Measurements from ENCODE around the gene TTN.
A peak's percentile ranks its signal among the peaks of the same experiment; 100 is the strongest.

TTN gene

DNA sequence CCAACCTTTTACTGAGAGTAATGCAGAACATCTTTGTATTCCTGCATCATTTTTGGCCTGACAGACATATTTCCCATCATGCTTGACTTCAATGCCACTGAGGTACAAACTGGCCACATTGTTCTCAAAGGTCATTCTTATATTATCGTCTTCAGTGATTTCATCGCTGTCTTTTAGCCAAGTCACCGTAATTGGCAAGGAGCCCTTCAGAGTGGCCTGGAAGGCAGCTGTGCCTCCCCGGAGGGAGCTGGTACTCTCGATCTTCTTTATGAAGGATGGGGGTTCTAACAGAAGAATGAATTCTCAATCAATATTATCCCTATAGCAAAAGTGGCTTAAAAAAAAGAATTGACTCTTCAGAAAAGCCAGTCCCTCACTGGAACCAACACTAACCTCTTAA, 75.9 kb downstream of the TTN start:
- TF ChIP-seq, protein P1, sequence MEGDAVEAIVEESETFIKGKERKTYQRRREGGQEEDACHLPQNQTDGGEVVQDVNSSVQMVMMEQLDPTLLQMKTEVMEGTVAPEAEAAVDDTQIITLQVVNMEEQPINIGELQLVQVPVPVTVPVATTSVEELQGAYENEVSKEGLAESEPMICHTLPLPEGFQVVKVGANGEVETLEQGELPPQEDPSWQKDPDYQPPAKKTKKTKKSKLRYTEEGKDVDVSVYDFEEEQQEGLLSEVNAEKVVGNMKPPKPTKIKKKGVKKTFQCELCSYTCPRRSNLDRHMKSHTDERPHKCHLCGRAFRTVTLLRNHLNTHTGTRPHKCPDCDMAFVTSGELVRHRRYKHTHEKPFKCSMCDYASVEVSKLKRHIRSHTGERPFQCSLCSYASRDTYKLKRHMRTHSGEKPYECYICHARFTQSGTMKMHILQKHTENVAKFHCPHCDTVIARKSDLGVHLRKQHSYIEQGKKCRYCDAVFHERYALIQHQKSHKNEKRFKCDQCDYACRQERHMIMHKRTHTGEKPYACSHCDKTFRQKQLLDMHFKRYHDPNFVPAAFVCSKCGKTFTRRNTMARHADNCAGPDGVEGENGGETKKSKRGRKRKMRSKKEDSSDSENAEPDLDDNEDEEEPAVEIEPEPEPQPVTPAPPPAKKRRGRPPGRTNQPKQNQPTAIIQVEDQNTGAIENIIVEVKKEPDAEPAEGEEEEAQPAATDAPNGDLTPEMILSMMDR (conservative IDR thresholded peaks at IDR 0.05; ENCODE audit: low read depth, low read length): no peak
- DNase-seq (ENCODE audit: low read depth): no peak
- H3K4me3 ChIP-seq (ENCODE audit: low read depth, low read length): no peak overlapping the region

DNA sequence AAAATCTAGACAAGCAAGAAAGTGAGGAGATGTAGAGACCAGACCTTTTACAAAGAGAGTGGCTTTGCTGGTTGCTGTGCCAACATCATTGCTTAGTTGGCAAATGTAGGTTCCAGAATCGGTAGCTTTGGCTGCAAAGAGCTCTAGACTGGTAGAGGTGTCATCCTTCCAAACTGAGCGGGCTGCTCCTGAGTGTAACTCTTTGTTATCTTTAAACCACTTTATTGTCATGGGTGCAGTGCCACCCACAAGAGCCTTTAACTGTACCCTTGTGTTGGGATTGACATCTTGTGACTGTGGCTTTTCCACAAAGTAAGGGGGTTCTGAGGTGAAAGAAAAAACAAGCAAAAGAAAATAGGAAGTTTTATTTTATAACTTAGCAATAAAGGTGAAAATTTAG, 77.2 kb downstream of the TTN start:
- TF ChIP-seq, protein P1 (conservative IDR thresholded peaks at IDR 0.05; ENCODE audit: low read depth, low read length): no peak
- H3K4me3 ChIP-seq (ENCODE audit: low read depth, low read length): no peak overlapping the region
- no peak for DNase-seq (ENCODE audit: low read depth)

DNA sequence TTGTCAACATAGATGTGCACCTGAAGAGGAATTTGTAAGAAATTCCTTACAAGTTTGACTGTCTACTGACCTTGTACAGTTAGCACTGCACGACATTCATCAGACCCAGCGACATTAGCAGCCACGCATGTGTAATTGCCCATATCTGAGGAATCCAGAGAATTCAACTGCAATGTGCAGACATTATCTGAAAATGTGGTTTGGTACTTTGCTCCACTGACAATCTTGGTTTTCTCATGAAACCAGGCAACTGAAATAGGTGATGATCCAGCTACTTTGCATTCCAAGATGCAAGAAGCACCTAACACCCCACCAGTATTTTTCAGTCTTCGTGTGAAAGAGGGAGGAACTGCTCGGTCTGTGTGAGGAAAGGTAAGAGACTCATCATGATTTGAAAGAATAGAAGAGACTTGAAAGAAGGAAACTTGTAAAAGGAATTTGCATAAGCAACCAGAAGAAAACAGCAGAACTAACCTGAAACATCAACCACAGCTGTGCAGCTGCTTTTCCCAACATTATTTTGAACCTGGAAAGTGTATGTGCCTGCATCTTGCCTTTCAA, 83.4 kb downstream of the TTN start:
- no peak for DNase-seq (ENCODE audit: low read depth)
- no peak overlapping the region for H3K4me3 ChIP-seq (ENCODE audit: low read depth, low read length)
- TF ChIP-seq, protein P1 (conservative IDR thresholded peaks at IDR 0.05; ENCODE audit: low read depth, low read length): no peak

DNA sequence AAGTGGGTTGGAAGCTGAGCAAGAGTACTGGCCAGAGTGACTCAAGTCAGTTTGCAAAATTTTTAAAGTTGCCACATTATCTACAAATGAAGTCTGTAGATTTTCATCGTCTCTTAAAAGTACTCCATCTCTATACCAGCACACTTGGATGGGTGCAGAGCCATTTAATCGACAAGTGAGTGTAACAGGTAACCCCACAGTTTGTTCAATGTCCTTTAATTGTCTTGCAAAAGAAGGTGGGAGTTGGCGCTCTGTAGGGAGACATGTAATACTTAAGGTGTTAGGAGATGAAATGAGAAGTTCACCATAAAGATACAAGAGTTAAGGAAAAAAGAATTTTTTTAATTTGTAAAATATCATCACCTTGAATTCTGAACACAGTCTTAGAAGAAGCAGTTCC, 84.9 kb downstream of the TTN start:
- TF ChIP-seq, protein P1 (conservative IDR thresholded peaks at IDR 0.05; ENCODE audit: low read depth, low read length): no peak
- DNase-seq (ENCODE audit: low read depth): no peak
- H3K4me3 ChIP-seq (ENCODE audit: low read depth, low read length): no peak overlapping the region

DNA sequence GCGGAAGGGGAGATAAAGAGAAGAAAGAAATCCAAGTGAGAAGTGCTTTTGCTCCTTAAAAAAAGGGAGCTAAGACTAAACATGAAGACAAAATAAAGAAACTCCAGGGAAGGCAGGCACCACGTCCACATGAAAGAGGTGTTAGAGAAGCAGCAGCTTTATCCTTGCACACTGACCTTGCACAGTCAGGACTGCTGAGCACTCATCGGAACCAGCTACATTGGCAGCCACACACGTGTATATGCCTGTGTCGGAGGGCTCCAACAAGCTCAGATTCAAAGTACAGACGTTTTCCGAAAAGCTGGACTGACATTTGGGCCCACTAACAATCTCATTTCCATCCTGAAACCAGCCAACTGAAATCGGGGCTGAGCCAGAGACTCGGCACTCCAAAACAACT, 88.2 kb downstream of the TTN start:
- TF ChIP-seq, protein P1 (conservative IDR thresholded peaks at IDR 0.05; ENCODE audit: low read depth, low read length): no peak
- no peak overlapping the region for H3K4me3 ChIP-seq (ENCODE audit: low read depth, low read length)
- no peak for DNase-seq (ENCODE audit: low read depth)

DNA sequence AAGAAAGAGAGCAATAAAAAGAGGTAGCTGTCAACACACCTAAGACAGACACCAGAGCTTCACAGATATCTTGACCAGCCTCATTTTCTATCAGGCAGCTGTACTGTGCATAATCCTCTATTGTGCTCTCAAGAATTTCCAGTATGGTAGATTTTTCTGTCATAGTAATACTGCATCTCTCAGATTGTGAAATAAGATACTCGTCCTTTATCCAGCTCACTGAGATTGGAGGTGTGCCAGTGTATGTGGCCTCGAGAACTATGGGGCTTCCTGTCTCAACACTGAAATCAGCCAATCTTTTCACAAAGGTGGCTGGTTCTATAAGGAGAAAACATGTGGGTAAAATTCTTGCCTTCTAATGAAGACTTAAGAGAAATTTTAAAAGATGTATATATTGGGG, 88.9 kb downstream of the TTN start:
- H3K4me3 ChIP-seq (ENCODE audit: low read depth, low read length): no peak overlapping the region
- TF ChIP-seq, protein P1 (conservative IDR thresholded peaks at IDR 0.05; ENCODE audit: low read depth, low read length): no peak
- peak; percentile 2 for DNase-seq (ENCODE audit: low read depth)

DNA sequence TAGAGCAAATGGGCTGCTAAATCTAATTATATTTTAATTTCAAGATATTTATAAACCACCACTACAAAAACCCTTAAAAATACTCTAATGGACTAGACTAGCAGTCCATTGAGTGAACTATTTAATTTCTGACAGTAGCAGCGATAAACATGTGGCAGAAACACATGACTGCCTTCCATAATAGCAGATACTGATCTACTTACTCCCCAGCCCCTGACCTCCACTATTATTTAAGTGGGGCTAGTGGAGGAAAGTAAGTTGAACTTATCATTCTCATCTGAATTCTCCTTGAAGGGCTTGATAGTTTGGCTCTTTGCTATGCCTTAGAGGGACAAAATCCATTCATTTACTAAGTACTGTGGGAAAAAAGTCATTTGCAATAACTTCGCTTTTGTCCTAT, 90.8 kb downstream of the TTN start:
- TF ChIP-seq, protein P1 (conservative IDR thresholded peaks at IDR 0.05; ENCODE audit: low read depth, low read length): no peak
- H3K4me3 ChIP-seq (ENCODE audit: low read depth, low read length): no peak overlapping the region
- no peak for DNase-seq (ENCODE audit: low read depth)
